B cell (primary cell): ENCODE data around the gene SOX15. TPM values are rescaled to one million over a fixed set of nuclear protein-coding genes. Genes with fewer than 3 reads are reported as not detected.
A peak's percentile ranks its signal among the peaks of the same experiment; 100 is the strongest.

Experiments
- ATAC-seq: fragments of 200-7000 bp; cut with Tn5 transposase; one replicate; pipeline ENCODE4 v1.10.0; 2021; ENCODE audit warnings: low read depth, mild to moderate bottlenecking, moderate number of reproducible peaks, moderate library complexity
- CTCF ChIA-PET: fragments of 350-600 bp; sonication (Branson Sonifier 250); formaldehyde crosslinking; loops from one replicate; lab custom pipeline; 2021; ENCODE audit warnings: antibody characterized with exemption, inconsistent platforms; lab: Charles Lee
- POLR2A ChIA-PET: fragments of 350-600 bp; sonication (Branson Sonifier 250); formaldehyde crosslinking; loops from one replicate; lab custom pipeline; 2021; ENCODE audit warnings: antibody characterized with exemption; lab: Charles Lee
- DNase-seq: peaks from one replicate; pipeline ENCODE4 v3.0.0; 2013
- H2AFZ ChIP-seq: 2 replicates; pipeline ENCODE4 v1.6.1; 2012; ENCODE audit warnings: mild to moderate bottlenecking, low read depth, low read length; ENCODE audit not compliant: insufficient read depth, poor library complexity, severe bottlenecking
- H3K27ac ChIP-seq, 2 donors: 1 replicate in 1 of 2; 2 replicates in 1 of 2; pipeline ENCODE4 v1.5.1; 2012 to 2013; ENCODE audit warnings: low read length in 2 of 2, mild to moderate bottlenecking in 2 of 2, moderate library complexity in 1 of 2
- H3K27me3 ChIP-seq, 4 experiments: fragments of 200-600 bp in 1 of 4; sonication (generic) in 1 of 4; replicated peaks in 1 of 4; 1 replicate in 2 of 4; 2 replicates in 2 of 4; pipeline versions ENCODE4 v1.6.1 to v1.7.0; 2013 to 2016; ENCODE audit warnings: low read length in 3 of 4, mild to moderate bottlenecking in 2 of 4, mixed read lengths in 1 of 4, moderate library complexity in 1 of 4; ENCODE audit not compliant: insufficient read depth in 4 of 4, control insufficient read depth in 3 of 4; ENCODE audit errors: control extremely low read depth in 1 of 4
- H3K36me3 ChIP-seq, 2 experiments: replicated peaks in 1 of 2; 1 replicate in 1 of 2; 2 replicates in 1 of 2; pipeline versions ENCODE4 v1.6.1 to v1.7.1; 2013; ENCODE audit warnings: low read length in 1 of 2; ENCODE audit not compliant: insufficient read depth in 2 of 2, control insufficient read depth in 1 of 2; ENCODE audit errors: control extremely low read depth in 1 of 2, extremely low read depth in 1 of 2
- H3K4me1 ChIP-seq, 2 donors: fragments of 200-600 bp in 1 of 2; sonication (generic) in 1 of 2; 1 replicate in 1 of 2; 2 replicates in 1 of 2; pipeline versions ENCODE4 v1.5.1 to v1.6.1; 2013 to 2017; ENCODE audit warnings: low read length in 2 of 2; ENCODE audit not compliant: control insufficient read depth in 2 of 2, insufficient read depth in 2 of 2
- H3K4me2 ChIP-seq: replicated peaks from 2 replicates; pipeline ENCODE3; 2012; ENCODE audit warnings: mild to moderate bottlenecking, low read depth, low read length; ENCODE audit not compliant: poor library complexity, severe bottlenecking
- H3K4me3 ChIP-seq, 5 experiments: fragments of 200-600 bp in 1 of 5; sonication (generic) in 1 of 5; 1 replicate in 3 of 5; 2 replicates in 2 of 5; pipeline versions ENCODE4 v1.5.1 to v1.7.0; 2011 to 2016; ENCODE audit warnings: low read length in 4 of 5, mild to moderate bottlenecking in 4 of 5, low read depth in 2 of 5, control low read depth in 1 of 5, moderate library complexity in 1 of 5; ENCODE audit not compliant: insufficient read depth in 1 of 5; ENCODE audit errors: control extremely low read depth in 1 of 5, extremely low read depth in 1 of 5
- H3K79me2 ChIP-seq: fragments of 200-600 bp; sonication (generic); one replicate; pipeline ENCODE4 v1.6.0; 2016; ENCODE audit warnings: low read length; ENCODE audit not compliant: control insufficient read depth, insufficient read depth
- H3K9ac ChIP-seq: fragments of 200-600 bp; sonication (generic); 2 replicates; pipeline ENCODE4 v1.6.1; 2017; ENCODE audit warnings: mild to moderate bottlenecking, low read length, moderate library complexity
- H3K9me3 ChIP-seq, 3 donors: one replicate each; pipeline versions ENCODE4 v1.6.1 to v1.7.1; 2013; ENCODE audit warnings: low read length in 2 of 3; ENCODE audit not compliant: control insufficient read depth in 2 of 3, insufficient read depth in 1 of 3; ENCODE audit errors: control extremely low read depth in 1 of 3
- H4K20me1 ChIP-seq: 2 replicates; pipeline ENCODE4 v1.6.0; 2012; ENCODE audit warnings: mild to moderate bottlenecking, low read length; ENCODE audit not compliant: insufficient read depth, control insufficient read depth, poor library complexity, severe bottlenecking
- H3K27ac Mint-ChIP-seq: one replicate; pipeline ENCODE4 v1.8.0; 2021; ENCODE audit warnings: mixed read lengths
- H3K27me3 Mint-ChIP-seq: one replicate; pipeline ENCODE4 v1.8.0; 2021; ENCODE audit warnings: mixed read lengths
- H3K4me1 Mint-ChIP-seq: one replicate; pipeline ENCODE4 v1.8.0; 2021; ENCODE audit warnings: mixed read lengths
- H3K4me3 Mint-ChIP-seq: one replicate; pipeline ENCODE4 v1.8.0; 2021; ENCODE audit warnings: mixed read lengths
- H3K9me3 Mint-ChIP-seq: one replicate; pipeline ENCODE4 v1.8.0; 2022; ENCODE audit warnings: mixed read lengths; ENCODE audit not compliant: insufficient read depth
- EZH2 ChIP-seq: IDR thresholded peaks from 2 replicates; pipeline ENCODE4 v1.6.1; 2012; ENCODE audit warnings: borderline replicate concordance, low read depth, mild to moderate bottlenecking, moderate library complexity, low read length; ENCODE audit not compliant: insufficient read depth, poor library complexity, severe bottlenecking
- WGBS: methylation state at CpG from one replicate; pipeline ENCODE4 v1.1.5; 2013; ENCODE audit warnings: missing lambda C conversion rate; ENCODE audit not compliant: insufficient coverage; 5-methylcytosine and 5-hydroxymethylcytosine counted together
- intact Hi-C: fragments of 100-400 bp; cut with micrococcal nuclease; formaldehyde crosslinking; loops from one replicate; pipeline ENCODE4 v1.10.0; 2022
- polyA plus RNA-seq: library from polyadenylated mRNA; depleted of rRNA; stranded (reverse); fragments of >200 nt; gene quantifications from 2 replicates; pipeline ENCODE4 v1.2.3, GENCODE V29; 2012
- total RNA-seq, 2 donors: library from RNA; stranded (reverse); fragments of 120-200 nt in 1 of 2; gene quantifications; 1 replicate in 1 of 2; 2 replicates in 1 of 2; pipeline versions ENCODE4 v1.2.3 to v1.2.4, GENCODE V29; 2013 to 2022
- TF ChIP-seq, protein P1 (sequence below): fragments of 200-600 bp; IDR thresholded peaks from one replicate; pipeline ENCODE4 v1.8.0; 2022; ENCODE audit warnings: antibody characterized with exemption, mild to moderate bottlenecking

The SOX15 gene
- total and polyA plus RNA-seq, 2 donors (not counting 1 experiment from before 2014, with no cell fraction given) = 0.18 to 0.96 TPM

GRCh38 chr17:7572338-7572587, 17.6 kb downstream of the SOX15 start:
- peaks cover 47% of the 10 kb centered on the region for H3K4me1 Mint-ChIP-seq
- no peak for DNase-seq
- H3K27ac Mint-ChIP-seq = peak overlapping the region; percentile 99

GRCh38 chr17:7570351-7570750, 19.5 kb downstream of the SOX15 start:
- H3K27me3 ChIP-seq = no peaks in the 10 kb centered on the region
- WGBS = 100% methylated on average over 2 of the region's 10 CpGs
- H3K4me1 Mint-ChIP-seq = peaks cover 34% of the 10 kb centered on the region
- CTCF ChIA-PET = interaction anchor here (0.8 to 2.9 kb wide), 5 partner anchors 10 to 134 kb away, joined by 3 to 18 read pairs (median 3); partner anchors contain the start of gene WRAP53
- POLR2A ChIA-PET = interaction anchor here (0.6 kb wide), 1 partner anchor 622 kb away, joined by 3 read pairs; no protein-coding TSS in a partner anchor
- H3K79me2 ChIP-seq = peaks cover 46% of the 10 kb centered on the region
- H3K27ac Mint-ChIP-seq = peak overlapping the region; percentile 71
- H3K9ac ChIP-seq = no peak overlapping the region
- H3K27me3 Mint-ChIP-seq = no peaks in the 10 kb centered on the region
- H3K27ac ChIP-seq = no peak overlapping the region
- no peak for TF ChIP-seq EZH2
- TF ChIP-seq, protein P1, sequence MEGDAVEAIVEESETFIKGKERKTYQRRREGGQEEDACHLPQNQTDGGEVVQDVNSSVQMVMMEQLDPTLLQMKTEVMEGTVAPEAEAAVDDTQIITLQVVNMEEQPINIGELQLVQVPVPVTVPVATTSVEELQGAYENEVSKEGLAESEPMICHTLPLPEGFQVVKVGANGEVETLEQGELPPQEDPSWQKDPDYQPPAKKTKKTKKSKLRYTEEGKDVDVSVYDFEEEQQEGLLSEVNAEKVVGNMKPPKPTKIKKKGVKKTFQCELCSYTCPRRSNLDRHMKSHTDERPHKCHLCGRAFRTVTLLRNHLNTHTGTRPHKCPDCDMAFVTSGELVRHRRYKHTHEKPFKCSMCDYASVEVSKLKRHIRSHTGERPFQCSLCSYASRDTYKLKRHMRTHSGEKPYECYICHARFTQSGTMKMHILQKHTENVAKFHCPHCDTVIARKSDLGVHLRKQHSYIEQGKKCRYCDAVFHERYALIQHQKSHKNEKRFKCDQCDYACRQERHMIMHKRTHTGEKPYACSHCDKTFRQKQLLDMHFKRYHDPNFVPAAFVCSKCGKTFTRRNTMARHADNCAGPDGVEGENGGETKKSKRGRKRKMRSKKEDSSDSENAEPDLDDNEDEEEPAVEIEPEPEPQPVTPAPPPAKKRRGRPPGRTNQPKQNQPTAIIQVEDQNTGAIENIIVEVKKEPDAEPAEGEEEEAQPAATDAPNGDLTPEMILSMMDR = no peak
- peaks cover 19 to 26% of the 10 kb centered on the region in 2 donors for H3K4me1 ChIP-seq
- intact Hi-C loops = loop anchor here (5.0 to 10.0 kb wide), 3 partner anchors 168 to 556 kb away; partner anchors contain the start of genes CYB5D1, NAA38, RNASEK and TMEM256
- H3K9me3 ChIP-seq = no peaks in the 10 kb centered on the region
- no peak for ATAC-seq
- DNase-seq = no peak
- H4K20me1 ChIP-seq = peaks cover 27% of the 10 kb centered on the region
- no peak overlapping the region for H3K4me3 ChIP-seq
- H3K4me2 ChIP-seq = no peak overlapping the region
- H3K36me3 ChIP-seq = peaks cover 11 to 55% of the 10 kb centered on the region in 2 experiments
- no peaks in the 10 kb centered on the region for H3K9me3 Mint-ChIP-seq
- H3K4me3 Mint-ChIP-seq = peak overlapping the region; percentile 18
- no peak overlapping the region for H2AFZ ChIP-seq

More at GRCh38 chr17:7572338-7572587, 17.6 kb downstream of the SOX15 start:
- TF ChIP-seq, protein P1 = no peak
- no peak for TF ChIP-seq EZH2
- peaks cover 20 to 61% of the 10 kb centered on the region in 2 experiments for H3K36me3 ChIP-seq
- H3K4me3 ChIP-seq = peak overlapping the region; percentile 63 to 87 (median 77)
- H3K9me3 ChIP-seq = no peaks in the 10 kb centered on the region
- POLR2A ChIA-PET = interaction anchor here (1.0 to 1.5 kb wide), 3 partner anchors 20 to 87 kb away, joined by 3 to 8 read pairs (median 5); no protein-coding TSS in a partner anchor
- H2AFZ ChIP-seq = peak overlapping the region; percentile 69
- peak overlapping the region; percentile 91 for H3K4me2 ChIP-seq
- CTCF ChIA-PET = interaction anchor here (1.1 to 1.6 kb wide), 3 partner anchors 12 to 57 kb away, joined by 3 to 13 read pairs (median 5); partner anchors contain the start of gene FXR2
- H3K4me3 Mint-ChIP-seq = peak overlapping the region; percentile 94
- no peaks in the 10 kb centered on the region for H3K27me3 Mint-ChIP-seq
- no peaks in the 10 kb centered on the region for H3K9me3 Mint-ChIP-seq
- peaks cover 22 to 28% of the 10 kb centered on the region in 2 donors for H3K4me1 ChIP-seq
- H3K27me3 ChIP-seq = no peaks in the 10 kb centered on the region
- no peak for ATAC-seq
- peak overlapping the region; percentile 88 to 94 for H3K27ac ChIP-seq
- H3K79me2 ChIP-seq = peaks cover 40% of the 10 kb centered on the region
- WGBS = 0% methylated on average over 9 of the region's 11 CpGs
- peaks cover 45% of the 10 kb centered on the region for H4K20me1 ChIP-seq
- peak overlapping the region; percentile 84 for H3K9ac ChIP-seq
- intact Hi-C loops = loop anchor here (1.0 to 10.0 kb wide), 13 partner anchors 11 to 557 kb away; partner anchors contain the start of genes CYB5D1, EIF5A, ELP5 and MPDU1
